ENCODE results near the gene CHRNA4. TPM values are rescaled to one million over a fixed set of nuclear protein-coding genes. Genes with fewer than 3 reads are reported as not detected.

CHRNA4 gene
- total and polyA plus RNA-seq, 2 of the 4 experiments (the other 2 are of a cell fraction) = not detected

GRCh38 chr20:63345328-63346100 lies 15.6 kb downstream of the CHRNA4 start:
- dilution Hi-C loops (cut with HindIII; ENCODE audit: low sequenced_read_pairs, unreplicated experiment) (no loop called here), in situ Hi-C loops (cut with MboI; ENCODE audit: low sequenced_read_pairs) (no loop called here), intact Hi-C loops (cut with micrococcal nuclease) (no loop called here)
- Histone ChIP-seq H3K14ac (replicated peaks; ENCODE audit: low read depth, low read length) (no peak overlapping the region), H3K9me3 (ENCODE audit: control insufficient read depth, insufficient read depth, low read length) (peaks cover 2% of the 10 kb centered on the region; the same call in 1 of the 2 replicates), H4K91ac (ENCODE audit: insufficient read depth, low read depth, low read length) (no peak overlapping the region), H3K79me1 (ENCODE audit: low read depth in 1 of 2, low read length in 2 of 2) (no peaks in the 10 kb centered on the region), H2BK5ac (ENCODE audit: low read depth, low read length, poor library complexity, severe bottlenecking) (no peak overlapping the region), H3K4me3 (ENCODE audit: insufficient read depth, low read depth, low read length) (no peak overlapping the region), H3K27ac (ENCODE audit: insufficient read depth, low read length) (no peak overlapping the region), H3K4me1 (ENCODE audit: control insufficient read depth, insufficient read depth, low read length) (no peaks in the 10 kb centered on the region), H3K9ac (ENCODE audit: low read depth, low read length) (no peak overlapping the region), H3K36me3 (ENCODE audit: control insufficient read depth, insufficient read depth, low read length) (no peaks in the 10 kb centered on the region), H3K27me3 (ENCODE audit: control insufficient read depth, insufficient read depth, low read length) (peaks cover 40% of the 10 kb centered on the region), H2BK15ac (ENCODE audit: low read depth, low read length) (no peak overlapping the region), H3K56ac (ENCODE audit: extremely low read depth, insufficient read depth, low read length) (no peak overlapping the region), H3K23ac (ENCODE audit: low read depth, low read length) (no peak overlapping the region), H4K5ac (ENCODE audit: low read depth, low read length) (no peak overlapping the region), H3K4ac (ENCODE audit: low read depth, low read length) (no peak overlapping the region), H2BK120ac (ENCODE audit: low read depth, low read length) (no peak overlapping the region), H4K8ac (ENCODE audit: low read depth in 2 of 2, low read length in 2 of 2) (no peak overlapping the region), H3K4me2 (ENCODE audit: low read depth, low read length) (no peak overlapping the region), H3K18ac (ENCODE audit: low read depth, low read length) (no peak overlapping the region), H4K20me1 (ENCODE audit: insufficient read depth, low read length) (no peaks in the 10 kb centered on the region), H2BK20ac (ENCODE audit: low read depth, low read length) (no peak overlapping the region), H2AK9ac (replicated peaks; ENCODE audit: low read depth, low read length, poor library complexity) (no peak overlapping the region), H2AK5ac (ENCODE audit: low read depth, low read length) (no peak overlapping the region), H2AFZ (replicated peaks; ENCODE audit: low read length, poor library complexity) (no peak overlapping the region), H3K9me1 (ENCODE audit: insufficient read depth, low read length) (no peaks in the 10 kb centered on the region)
- ATAC-seq (ENCODE audit: low read depth) (no peak), DNase-seq (no peak)
- ChIA-PET POLR2A (ENCODE audit: unreplicated experiment) (no interaction called here), CTCF (no interaction called here)
- no TSS peak for BruUV-seq (replicated peaks)
- 53% methylated on average over 6 of the region's 27 CpGs; no CpG with 5 or more reads in 1 of the 2 experiments for WGBS, 2 experiments (ENCODE audit: extremely low coverage in 2 of 2, insufficient read length in 1 of 2)
- TF ChIP-seq FOS (IDR thresholded peaks at IDR 0.05; ENCODE audit: low read depth, low read length) (no peak), NFE2L2 (IDR thresholded peaks at IDR 0.05; ENCODE audit: low read depth, low read length) (no peak), SMC3 (IDR thresholded peaks at IDR 0.05; ENCODE audit: low read depth, low read length) (no peak), RCOR1 (IDR thresholded peaks at IDR 0.05; ENCODE audit: insufficient replicate concordance, low read length) (no peak), CEBPB (IDR thresholded peaks at IDR 0.05; ENCODE audit: low read depth, low read length) (no peak), MAZ (IDR thresholded peaks at IDR 0.05; ENCODE audit: borderline replicate concordance, low read depth, low read length) (no peak), RAD21 (IDR thresholded peaks at IDR 0.05; ENCODE audit: low read length) (no peak), MAFK (IDR thresholded peaks at IDR 0.05; ENCODE audit: low read depth, low read length) (no peak), BHLHE40 (IDR thresholded peaks at IDR 0.05; ENCODE audit: low read depth, low read length) (no peak), CHD1 (IDR thresholded peaks at IDR 0.05; ENCODE audit: low read depth, low read length) (no peak), CTCF (conservative IDR thresholded peaks at IDR 0.05; ENCODE audit: low read depth, low read length) (no peak), MXI1 (IDR thresholded peaks at IDR 0.05; ENCODE audit: borderline replicate concordance, low read depth, low read length) (no peak), RFX5 (IDR thresholded peaks at IDR 0.05; ENCODE audit: low read depth, low read length) (no peak)
- TF ChIP-seq, protein P1, sequence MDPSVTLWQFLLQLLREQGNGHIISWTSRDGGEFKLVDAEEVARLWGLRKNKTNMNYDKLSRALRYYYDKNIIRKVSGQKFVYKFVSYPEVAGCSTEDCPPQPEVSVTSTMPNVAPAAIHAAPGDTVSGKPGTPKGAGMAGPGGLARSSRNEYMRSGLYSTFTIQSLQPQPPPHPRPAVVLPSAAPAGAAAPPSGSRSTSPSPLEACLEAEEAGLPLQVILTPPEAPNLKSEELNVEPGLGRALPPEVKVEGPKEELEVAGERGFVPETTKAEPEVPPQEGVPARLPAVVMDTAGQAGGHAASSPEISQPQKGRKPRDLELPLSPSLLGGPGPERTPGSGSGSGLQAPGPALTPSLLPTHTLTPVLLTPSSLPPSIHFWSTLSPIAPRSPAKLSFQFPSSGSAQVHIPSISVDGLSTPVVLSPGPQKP (IDR thresholded peaks at IDR 0.05; ENCODE audit: borderline replicate concordance, low read depth, low read length) = no peak
- TF ChIP-seq, protein P2, sequence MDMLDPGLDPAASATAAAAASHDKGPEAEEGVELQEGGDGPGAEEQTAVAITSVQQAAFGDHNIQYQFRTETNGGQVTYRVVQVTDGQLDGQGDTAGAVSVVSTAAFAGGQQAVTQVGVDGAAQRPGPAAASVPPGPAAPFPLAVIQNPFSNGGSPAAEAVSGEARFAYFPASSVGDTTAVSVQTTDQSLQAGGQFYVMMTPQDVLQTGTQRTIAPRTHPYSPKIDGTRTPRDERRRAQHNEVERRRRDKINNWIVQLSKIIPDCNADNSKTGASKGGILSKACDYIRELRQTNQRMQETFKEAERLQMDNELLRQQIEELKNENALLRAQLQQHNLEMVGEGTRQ (IDR thresholded peaks at IDR 0.05; ENCODE audit: low read depth, low read length) = no peak
